HG02970 (cell line): Measurements from ENCODE around the gene SYNJ1.

Experiments used
- ATAC-seq: cut with Tn5 transposase; IDR thresholded peaks from one replicate; pipeline ENCODE4 v1.9.1; 2021; ENCODE audit warnings: mild to moderate bottlenecking, moderate library complexity, moderate number of reproducible peaks; ENCODE audit not compliant: unreplicated experiment, low FRiP score

Gene SYNJ1

GRCh38 chr21:32585970-32586369 is 141.8 kb downstream of the SYNJ1 start:
- no peak for ATAC-seq

DNA sequence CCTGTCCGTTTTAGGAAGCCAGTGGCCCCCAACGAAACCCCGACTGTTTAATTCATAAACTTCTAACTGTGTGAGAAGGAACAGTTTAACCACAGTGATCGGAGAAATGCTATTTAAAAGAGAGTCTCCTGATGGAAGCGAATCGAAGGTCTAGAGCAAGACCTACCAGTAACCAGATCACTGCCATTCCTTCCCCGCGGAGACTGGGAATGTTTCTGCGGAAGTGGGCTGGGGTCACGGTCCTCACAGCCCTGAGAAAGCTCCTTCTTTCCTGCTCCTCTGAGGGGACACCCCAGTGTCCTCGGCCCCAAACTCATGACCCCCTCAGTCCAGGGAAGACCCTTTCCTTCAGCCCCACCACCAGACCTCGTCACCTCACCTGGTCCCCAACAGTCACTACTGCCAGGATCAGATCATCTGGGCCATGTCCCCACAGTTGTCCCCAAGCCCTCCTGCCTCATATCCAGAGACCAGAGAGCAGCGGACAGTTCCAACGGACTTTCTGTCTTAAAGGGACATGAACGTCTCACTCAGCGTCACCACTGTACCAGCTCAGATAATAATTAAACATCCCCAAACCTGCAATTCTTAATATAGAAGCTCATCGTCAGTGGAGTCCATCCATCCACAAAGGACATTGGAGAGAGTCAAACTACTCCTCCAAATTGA is 142.6 kb downstream of the SYNJ1 start, which contains the start of gene TCP10L:
TSS of gene TCP10L (minus strand) at position 482 of the 669 bp plus-strand sequence. CDS start 1,219 bp downstream, outside the sequence.
- no peak for ATAC-seq

DNA sequence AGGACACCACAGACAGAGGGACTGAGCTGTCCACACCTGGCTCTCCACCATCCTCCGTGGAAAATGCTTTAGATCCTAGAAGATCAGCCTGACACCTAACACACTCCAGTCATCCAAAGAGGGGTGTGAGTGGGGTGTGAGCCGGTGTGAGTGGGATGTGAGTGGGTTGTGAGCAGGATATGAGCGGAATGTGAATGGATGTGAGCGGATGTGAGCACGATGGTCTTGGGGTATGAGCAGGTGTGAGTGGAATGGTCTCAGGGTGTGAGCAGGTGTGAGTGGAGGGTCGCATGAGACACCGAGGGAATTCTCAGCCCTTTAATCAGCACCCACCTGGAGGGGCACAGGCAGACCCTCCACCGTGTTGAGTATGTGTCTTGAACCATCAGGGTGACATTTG is 143.3 kb downstream of the SYNJ1 start:
- ATAC-seq: no peak

DNA sequence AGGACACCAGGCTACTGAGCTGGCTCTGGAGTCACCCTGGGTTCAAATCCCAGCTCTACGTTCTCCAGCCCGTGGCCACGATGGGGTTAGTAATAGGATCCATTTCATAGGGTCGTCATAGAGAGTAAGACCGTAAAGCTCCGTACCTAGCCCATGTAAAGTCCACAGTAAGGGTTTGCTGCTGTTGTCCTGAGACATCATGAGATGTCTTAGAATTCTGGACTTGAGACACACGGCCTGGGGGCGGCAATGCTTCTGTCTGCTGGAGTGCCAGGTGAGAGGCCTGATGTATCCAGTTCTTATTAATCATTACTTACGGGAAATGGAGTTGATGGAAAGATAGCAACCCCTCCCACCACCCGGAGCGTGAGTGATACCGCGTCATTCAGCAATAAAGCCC is 146.1 kb downstream of the SYNJ1 start:
- no peak for ATAC-seq

DNA sequence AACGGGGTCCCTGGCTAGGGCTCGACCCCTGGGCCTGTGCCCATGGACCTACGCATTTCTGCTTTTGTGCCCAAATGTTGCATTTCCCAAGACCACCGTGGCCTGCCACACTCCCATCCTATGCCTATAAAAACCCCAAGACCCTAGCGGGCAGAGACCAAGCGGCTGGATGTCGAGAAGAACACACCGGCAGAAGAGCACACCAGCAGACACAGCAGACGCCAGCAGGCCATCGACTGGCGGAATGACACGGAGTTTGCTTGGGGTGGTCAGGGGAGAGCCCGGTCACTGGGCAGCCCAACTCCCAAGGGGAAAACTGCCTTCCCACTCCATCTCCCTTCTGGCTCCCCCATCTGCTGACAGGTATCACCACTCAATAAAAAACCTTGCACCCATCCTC is 146.9 kb downstream of the SYNJ1 start:
- ATAC-seq: no peak
